Measurements from ENCODE around the gene L3MBTL4.

L3MBTL4 gene

DNA sequence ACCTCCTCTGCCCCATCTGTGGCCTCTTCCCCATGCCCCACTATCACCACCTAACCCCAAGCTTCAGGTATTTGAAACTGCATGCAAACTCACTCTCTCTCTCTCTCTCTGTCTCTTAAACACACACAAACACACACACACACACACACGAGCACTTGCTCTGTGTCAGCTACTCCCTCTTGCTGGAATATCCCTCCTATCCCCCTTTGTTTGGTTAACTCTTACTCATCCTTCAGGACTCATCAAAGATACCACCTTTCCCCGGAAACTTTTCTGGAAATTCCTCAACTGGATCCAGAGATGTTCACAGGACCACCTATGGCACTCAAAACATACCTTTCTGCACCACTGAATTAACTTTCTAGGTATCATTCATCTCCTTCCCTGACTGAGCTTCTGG, 296.6 kb downstream of the L3MBTL4 start:
- Mint-ChIP-seq H3K4me3 (no peak overlapping the region), H3K27ac (no peak overlapping the region), H3K9me3 (peaks cover 6% of the 10 kb centered on the region), H3K27me3 (ENCODE audit: low read depth, poor library complexity) (peaks cover 3% of the 10 kb centered on the region), H3K36me3 (ENCODE audit: low read depth) (no peaks in the 10 kb centered on the region), H3K4me1 (no peaks in the 10 kb centered on the region)
- TF ChIP-seq CTCF (IDR thresholded peaks at IDR 0.05), result no peak
- no peak for DNase-seq

GRCh38 chr18:6115710-6116109, 299.0 kb downstream of the L3MBTL4 start:
- H3K27me3 Mint-ChIP-seq (ENCODE audit: low read depth, poor library complexity), result peaks cover 3% of the 10 kb centered on the region
- no peaks in the 10 kb centered on the region for H3K36me3 Mint-ChIP-seq (ENCODE audit: low read depth)
- H3K27ac Mint-ChIP-seq, result no peak overlapping the region
- no peaks in the 10 kb centered on the region for H3K4me1 Mint-ChIP-seq
- no peak overlapping the region for H3K4me3 Mint-ChIP-seq
- H3K9me3 Mint-ChIP-seq, result no peaks in the 10 kb centered on the region
- TF ChIP-seq CTCF (IDR thresholded peaks at IDR 0.05), result no peak
- DNase-seq, result no peak

DNA sequence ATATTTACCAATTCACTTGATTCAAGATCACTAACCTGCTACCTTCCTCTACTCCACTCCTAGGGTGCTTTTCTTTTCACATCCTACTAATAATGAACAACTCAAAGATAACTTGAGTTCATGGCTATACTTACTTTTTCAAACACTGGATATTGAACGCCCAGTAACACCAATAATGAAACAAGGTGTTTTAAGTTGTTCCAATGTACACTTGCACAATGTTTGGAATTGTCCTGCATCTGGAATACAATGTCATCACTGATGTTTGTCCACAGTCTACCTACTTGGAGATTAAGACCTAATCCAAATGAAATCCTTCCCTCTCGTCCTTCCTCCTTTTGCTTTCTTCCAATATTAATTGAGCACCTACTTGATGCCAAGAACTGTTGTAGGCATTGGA, 301.1 kb downstream of the L3MBTL4 start:
- Mint-ChIP-seq H3K4me1 (no peaks in the 10 kb centered on the region), H3K9me3 (no peaks in the 10 kb centered on the region), H3K27me3 (ENCODE audit: low read depth, poor library complexity) (peaks cover 3% of the 10 kb centered on the region), H3K4me3 (no peak overlapping the region), H3K36me3 (ENCODE audit: low read depth) (no peaks in the 10 kb centered on the region), H3K27ac (no peak overlapping the region)
- no peak for DNase-seq
- TF ChIP-seq CTCF (IDR thresholded peaks at IDR 0.05), result no peak

DNA sequence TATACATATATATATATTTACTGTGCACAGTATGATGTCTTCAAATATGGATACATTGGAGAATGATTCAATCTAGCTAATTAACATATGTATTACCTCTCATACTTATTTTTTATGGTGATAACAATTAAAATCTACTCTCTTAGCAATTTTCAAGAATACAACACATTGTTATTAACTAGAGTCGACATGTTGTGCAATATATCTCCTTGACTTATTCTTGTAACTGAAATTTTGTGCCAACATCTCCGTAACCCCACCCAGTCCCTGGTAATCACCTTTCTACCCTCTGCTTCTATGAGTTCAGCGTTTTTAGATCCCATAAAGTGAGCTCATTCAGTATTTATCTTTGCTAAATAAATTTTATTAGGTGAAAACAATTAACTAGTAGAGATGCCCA, 303.0 kb downstream of the L3MBTL4 start:
- no peak overlapping the region for H3K27ac Mint-ChIP-seq
- peaks cover 9% of the 10 kb centered on the region for H3K27me3 Mint-ChIP-seq (ENCODE audit: low read depth, poor library complexity)
- no peak overlapping the region for H3K4me3 Mint-ChIP-seq
- H3K36me3 Mint-ChIP-seq (ENCODE audit: low read depth), result no peaks in the 10 kb centered on the region
- DNase-seq, result no peak
- no peaks in the 10 kb centered on the region for H3K9me3 Mint-ChIP-seq
- TF ChIP-seq CTCF (IDR thresholded peaks at IDR 0.05), result no peak
- no peaks in the 10 kb centered on the region for H3K4me1 Mint-ChIP-seq

DNA sequence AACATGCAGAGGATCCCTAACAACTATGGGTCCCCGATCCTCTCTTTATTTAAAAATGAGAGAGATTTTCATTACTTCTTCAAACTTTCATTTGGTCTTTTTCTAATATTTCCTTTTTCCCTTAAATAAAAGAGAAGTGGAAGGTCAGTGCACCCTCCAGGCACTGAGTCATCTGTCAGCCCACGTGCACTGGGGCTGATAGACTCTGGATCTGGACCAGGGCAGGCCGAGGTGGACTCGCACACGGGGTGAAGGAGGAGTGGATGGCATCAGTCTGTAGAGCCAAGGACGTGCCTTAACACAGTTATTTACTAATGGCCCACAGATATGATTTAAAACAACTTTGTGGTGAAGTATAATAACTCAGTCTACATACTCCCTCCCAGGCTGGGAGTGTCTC, 305.0 kb downstream of the L3MBTL4 start:
- Mint-ChIP-seq H3K4me1 (no peaks in the 10 kb centered on the region), H3K9me3 (no peaks in the 10 kb centered on the region), H3K4me3 (no peak overlapping the region), H3K27ac (no peak overlapping the region), H3K36me3 (ENCODE audit: low read depth) (no peaks in the 10 kb centered on the region), H3K27me3 (ENCODE audit: low read depth, poor library complexity) (peaks cover 9% of the 10 kb centered on the region)
- TF ChIP-seq CTCF (IDR thresholded peaks at IDR 0.05), result no peak
- no peak for DNase-seq

GRCh38 chr18:6107794-6108193, 306.9 kb downstream of the L3MBTL4 start:
- no peak for DNase-seq
- no peak overlapping the region for H3K4me3 Mint-ChIP-seq

More at GRCh38 chr18:6107794-6108193, 306.9 kb downstream of the L3MBTL4 start:
- no peaks in the 10 kb centered on the region for H3K4me1 Mint-ChIP-seq
- H3K27ac Mint-ChIP-seq, result no peak overlapping the region
- H3K36me3 Mint-ChIP-seq (ENCODE audit: low read depth), result no peaks in the 10 kb centered on the region
- TF ChIP-seq CTCF (IDR thresholded peaks at IDR 0.05), result no peak
- no peaks in the 10 kb centered on the region for H3K9me3 Mint-ChIP-seq
- H3K27me3 Mint-ChIP-seq (ENCODE audit: low read depth, poor library complexity), result peaks cover 6% of the 10 kb centered on the region
